T-helper 17 cell (primary cell): ENCODE data around the gene PPM1E. TPM values are rescaled to one million over a fixed set of nuclear protein-coding genes. Genes with fewer than 3 reads are reported as not detected.
A peak's percentile ranks its signal among the peaks of the same experiment; 100 is the strongest.
"Not testable (repeated sequence)": the region's sequence is repeated elsewhere in the genome, so short reads cannot be mapped to it uniquely, and the experiment has no call there.

Experiments used
- ATAC-seq: fragments of 150-1000 bp; cut with Tn5 transposase; 2 replicates; pipeline ENCODE4 v1.10.0; 2021; ENCODE audit warnings: mild to moderate bottlenecking, moderate library complexity
- DNase-seq, 3 donors: peaks; one replicate each; pipeline versions ENCODE4 v3.0.0 to v3.0.0-alpha.2; 2020 to 2021
- H3K9me3 ChIP-seq: one replicate; pipeline ENCODE4 v1.7.0; 2013; ENCODE audit warnings: low read length, mild to moderate bottlenecking; ENCODE audit not compliant: control insufficient read depth, poor library complexity, severe bottlenecking
- H3K27ac Mint-ChIP-seq: one replicate; pipeline ENCODE4 v1.8.0; 2022; ENCODE audit warnings: mild to moderate bottlenecking, moderate library complexity, mixed read lengths
- H3K27me3 Mint-ChIP-seq: one replicate; pipeline ENCODE4 v1.8.0; 2022; ENCODE audit warnings: mixed read lengths
- H3K36me3 Mint-ChIP-seq: one replicate; pipeline ENCODE4 v1.8.0; 2022; ENCODE audit warnings: low read depth, mixed read lengths
- H3K4me1 Mint-ChIP-seq: one replicate; pipeline ENCODE4 v1.8.0; 2022; ENCODE audit warnings: mild to moderate bottlenecking, mixed read lengths
- H3K4me3 Mint-ChIP-seq: one replicate; pipeline ENCODE4 v1.8.0; 2022; ENCODE audit warnings: mild to moderate bottlenecking, moderate library complexity, mixed read lengths
- total RNA-seq, 4 donors: library from RNA in 2 of 4; stranded (reverse) in 2 of 4; gene quantifications; one replicate each; pipeline ENCODE4 v1.2.3 and lab custom pipeline; 2022 to 2026

Gene PPM1E
- not detected for total RNA-seq
- 0.23 to 0.46 reads per million in 2 donors for total RNA-seq (lab: John Stamatoyannopoulos, UW)

GRCh38 chr17:58755577-58756245 lies at the start of gene PPM1E:
Gene PPM1E, plus strand, starts transcription at chr17:58755854.
- Mint-ChIP-seq H3K27me3 (peaks cover 53% of the 10 kb centered on the region), H3K4me3 (peak within 1 kb of the TSS; percentile 99), H3K4me1 (peaks cover 8% of the 10 kb centered on the region), H3K27ac (peak within 1 kb of the TSS; percentile 69), H3K36me3 (peaks cover 10% of the 10 kb centered on the region)
- ATAC-seq (peak; percentile 88), DNase-seq (peak in 2 of 3 donors; percentile 16 to 32)
- H3K9me3 ChIP-seq, result no peaks in the 10 kb centered on the region

- no peak for DNase-seq
- no peak overlapping the region for H3K4me3 Mint-ChIP-seq
- H3K4me1 Mint-ChIP-seq, result peaks cover 11% of the 10 kb centered on the region
- peaks cover 7% of the 10 kb centered on the region for H3K36me3 Mint-ChIP-seq
- ATAC-seq, result no peak
- H3K27ac Mint-ChIP-seq, result peak overlapping the region; percentile 56
- no peaks in the 10 kb centered on the region for H3K9me3 ChIP-seq
- no peaks in the 10 kb centered on the region for H3K27me3 Mint-ChIP-seq
Observed at GRCh38 chr17:58706351-58707140, 49.1 kb upstream of the PPM1E start.

- ATAC-seq, result no peak
- DNase-seq, result peak in 1 of 3 donors; percentile 14
- H3K36me3 Mint-ChIP-seq, result peaks cover 7% of the 10 kb centered on the region
- H3K27me3 Mint-ChIP-seq, result no peaks in the 10 kb centered on the region
- peaks cover 8% of the 10 kb centered on the region for H3K4me1 Mint-ChIP-seq
- H3K27ac Mint-ChIP-seq, result no peak overlapping the region
- no peak overlapping the region for H3K4me3 Mint-ChIP-seq
- H3K9me3 ChIP-seq, result no peaks in the 10 kb centered on the region
Observed at GRCh38 chr17:58710948-58711552, 44.6 kb upstream of the PPM1E start.

- Mint-ChIP-seq H3K27ac (no peak overlapping the region), H3K4me3 (no peak overlapping the region), H3K36me3 (no peaks in the 10 kb centered on the region), H3K4me1 (no peaks in the 10 kb centered on the region), H3K27me3 (no peaks in the 10 kb centered on the region)
- H3K9me3 ChIP-seq, result no peaks in the 10 kb centered on the region
- DNase-seq (no peak), ATAC-seq (no peak)
Observed at GRCh38 chr17:58722274-58722673, 33.4 kb upstream of the PPM1E start.

GRCh38 chr17:58722696-58723095 lies 33.0 kb upstream of the PPM1E start:
- no peaks in the 10 kb centered on the region for H3K27me3 Mint-ChIP-seq
- no peaks in the 10 kb centered on the region for H3K4me1 Mint-ChIP-seq
- no peaks in the 10 kb centered on the region for H3K36me3 Mint-ChIP-seq
- DNase-seq (no peak), ATAC-seq (no peak)
- no peak overlapping the region for H3K27ac Mint-ChIP-seq
- H3K9me3 ChIP-seq, result no peaks in the 10 kb centered on the region
- H3K4me3 Mint-ChIP-seq, result no peak overlapping the region

- no peaks in the 10 kb centered on the region for H3K27me3 Mint-ChIP-seq
- H3K27ac Mint-ChIP-seq, result peak overlapping the region; percentile 60
- H3K4me3 Mint-ChIP-seq, result no peak overlapping the region
- ATAC-seq, result no peak
- H3K9me3 ChIP-seq, result no peaks in the 10 kb centered on the region
- no peak for DNase-seq
- peaks cover 3% of the 10 kb centered on the region for H3K36me3 Mint-ChIP-seq
- H3K4me1 Mint-ChIP-seq, result peaks cover 2% of the 10 kb centered on the region
Observed at GRCh38 chr17:58728798-58729197, 26.9 kb upstream of the PPM1E start.

- H3K27ac Mint-ChIP-seq, result peak overlapping the region; percentile 72
- no peaks in the 10 kb centered on the region for H3K9me3 ChIP-seq
- ATAC-seq (no peak), DNase-seq (no peak)
- H3K4me3 Mint-ChIP-seq, result no peak overlapping the region
- H3K27me3 Mint-ChIP-seq, result no peaks in the 10 kb centered on the region
- peaks cover 4% of the 10 kb centered on the region for H3K4me1 Mint-ChIP-seq
- H3K36me3 Mint-ChIP-seq, result peaks cover 3% of the 10 kb centered on the region
Observed at GRCh38 chr17:58730937-58731336, 24.7 kb upstream of the PPM1E start.

GRCh38 chr17:58734040-58734439 lies 21.6 kb upstream of the PPM1E start:
- DNase-seq (no peak), ATAC-seq (no peak)
- Mint-ChIP-seq H3K4me3 (no peak overlapping the region), H3K27me3 (no peaks in the 10 kb centered on the region), H3K27ac (no peak overlapping the region), H3K36me3 (peaks cover 3% of the 10 kb centered on the region), H3K4me1 (peaks cover 4% of the 10 kb centered on the region)
- no peaks in the 10 kb centered on the region for H3K9me3 ChIP-seq

GRCh38 chr17:58734811-58735210 lies 20.8 kb upstream of the PPM1E start:
- ATAC-seq, result no peak
- no peak overlapping the region for H3K4me3 Mint-ChIP-seq
- peaks cover 4% of the 10 kb centered on the region for H3K4me1 Mint-ChIP-seq

GRCh38 chr17:58741121-58741625 lies 14.5 kb upstream of the PPM1E start:
- H3K27ac Mint-ChIP-seq, result no peak overlapping the region
- ATAC-seq, result no peak
- no peaks in the 10 kb centered on the region for H3K27me3 Mint-ChIP-seq
- H3K9me3 ChIP-seq, result no peaks in the 10 kb centered on the region
- no peaks in the 10 kb centered on the region for H3K4me1 Mint-ChIP-seq
- DNase-seq, result no peak
- no peak overlapping the region for H3K4me3 Mint-ChIP-seq
- H3K36me3 Mint-ChIP-seq, result no peaks in the 10 kb centered on the region

More at GRCh38 chr17:58734811-58735210, 20.8 kb upstream of the PPM1E start:
- H3K27ac Mint-ChIP-seq, result no peak overlapping the region
- H3K36me3 Mint-ChIP-seq, result peaks cover 3% of the 10 kb centered on the region
- no peak for DNase-seq
- no peaks in the 10 kb centered on the region for H3K9me3 ChIP-seq
- H3K27me3 Mint-ChIP-seq, result no peaks in the 10 kb centered on the region

GRCh38 chr17:58747674-58748073 lies 8.0 kb upstream of the PPM1E start:
- no peak for ATAC-seq
- no peaks in the 10 kb centered on the region for H3K9me3 ChIP-seq
- H3K4me1 Mint-ChIP-seq, result no peaks in the 10 kb centered on the region
- no peak overlapping the region for H3K4me3 Mint-ChIP-seq
- peaks cover 11% of the 10 kb centered on the region for H3K27me3 Mint-ChIP-seq
- H3K36me3 Mint-ChIP-seq, result peaks cover 2% of the 10 kb centered on the region
- DNase-seq, result no peak
- H3K27ac Mint-ChIP-seq, result no peak overlapping the region

GRCh38 chr17:58749627-58750026 lies 6.0 kb upstream of the PPM1E start:
- not testable (repeated sequence) for H3K36me3 Mint-ChIP-seq, H3K9me3 ChIP-seq, DNase-seq, H3K4me3 Mint-ChIP-seq, H3K27ac Mint-ChIP-seq, H3K4me1 Mint-ChIP-seq, ATAC-seq
- H3K27me3 Mint-ChIP-seq, result peaks cover 18% of the 10 kb centered on the region

- H3K27me3 Mint-ChIP-seq, result peaks cover 36% of the 10 kb centered on the region
- H3K9me3 ChIP-seq, result no peaks in the 10 kb centered on the region
- ATAC-seq (no peak), DNase-seq (no peak)
- H3K4me3 Mint-ChIP-seq, result no peak overlapping the region
- H3K36me3 Mint-ChIP-seq, result peaks cover 4% of the 10 kb centered on the region
- peaks cover 8% of the 10 kb centered on the region for H3K4me1 Mint-ChIP-seq
- no peak overlapping the region for H3K27ac Mint-ChIP-seq
Observed at GRCh38 chr17:58753026-58753425, 2.6 kb upstream of the PPM1E start.
